GM23248 (cell line): ENCODE data around the gene GNS. TPM values are rescaled to one million over a fixed set of nuclear protein-coding genes. Genes with fewer than 3 reads are reported as not detected.

Source experiments
- DNase-seq: peaks from one replicate; pipeline ENCODE4 v3.0.0-alpha.2; 2015
- H2AFZ ChIP-seq: fragments of 200-600 bp; sonication (generic); 2 replicates; pipeline ENCODE4 v1.6.1; 2016; ENCODE audit warnings: antibody characterized with exemption
- H3F3A ChIP-seq: fragments of 200-600 bp; sonication (generic); 2 replicates; pipeline ENCODE4 v1.6.1; 2016; ENCODE audit warnings: mild to moderate bottlenecking, antibody characterized with exemption, mixed run types; ENCODE audit not compliant: insufficient read depth
- H3K27ac ChIP-seq: fragments of 200-600 bp; sonication (generic); 2 replicates; pipeline ENCODE4 v1.5.1; 2016; ENCODE audit warnings: mild to moderate bottlenecking
- H3K27me3 ChIP-seq: fragments of 200-600 bp; sonication (generic); replicated peaks from 2 replicates; pipeline ENCODE4 v1.6.1; 2016; ENCODE audit warnings: mild to moderate bottlenecking; ENCODE audit not compliant: insufficient read depth
- H3K36me3 ChIP-seq: fragments of 200-600 bp; sonication (generic); 2 replicates; pipeline ENCODE4 v1.6.1; 2016; ENCODE audit warnings: low read depth, mild to moderate bottlenecking
- H3K4me1 ChIP-seq: fragments of 200-600 bp; sonication (generic); 2 replicates; pipeline ENCODE4 v1.6.1; 2016; ENCODE audit warnings: mild to moderate bottlenecking; ENCODE audit not compliant: insufficient read depth
- H3K4me2 ChIP-seq: fragments of 200-600 bp; sonication (generic); one replicate; pipeline ENCODE4 v1.6.1; 2016; ENCODE audit warnings: mild to moderate bottlenecking; ENCODE audit not compliant: unreplicated experiment
- H3K4me3 ChIP-seq: fragments of 200-600 bp; sonication (generic); 2 replicates; pipeline ENCODE4 v1.5.1; 2016; ENCODE audit warnings: mild to moderate bottlenecking
- H3K79me2 ChIP-seq: fragments of 200-600 bp; sonication (generic); 2 replicates; pipeline ENCODE4 v1.6.1; 2016; ENCODE audit warnings: mild to moderate bottlenecking; ENCODE audit not compliant: insufficient read depth
- H3K9ac ChIP-seq: fragments of 200-600 bp; sonication (generic); 2 replicates; pipeline ENCODE4 v1.6.1; 2016; ENCODE audit warnings: mild to moderate bottlenecking
- H3K9me2 ChIP-seq: fragments of 200-600 bp; sonication (generic); 2 replicates; pipeline ENCODE4 v1.6.1; 2016; ENCODE audit warnings: mixed run types, mild to moderate bottlenecking, moderate library complexity; ENCODE audit not compliant: insufficient read depth
- H3K9me3 ChIP-seq: fragments of 200-600 bp; sonication (generic); one replicate; pipeline ENCODE4 v1.6.1; 2017; ENCODE audit warnings: low read depth
- H4K20me1 ChIP-seq: fragments of 200-600 bp; sonication (generic); 2 replicates; pipeline ENCODE4 v1.6.0; 2016; ENCODE audit not compliant: insufficient read depth
- EZH2 ChIP-seq: fragments of 200-600 bp; sonication (generic); IDR thresholded peaks from 2 replicates; pipeline ENCODE4 v1.6.1; 2018; ENCODE audit warnings: antibody characterized with exemption, mild to moderate bottlenecking; ENCODE audit not compliant: insufficient read depth, poor library complexity, severe bottlenecking
- EZH2phosphoT487 ChIP-seq: fragments of 200-600 bp; sonication (generic); IDR thresholded peaks from 2 replicates; pipeline ENCODE4 v1.6.1; 2018; ENCODE audit warnings: antibody characterized with exemption, moderate library complexity, mild to moderate bottlenecking, low read depth; ENCODE audit not compliant: insufficient read depth
- WGBS, 2 experiments: methylation state at CpG; one replicate each; pipeline ENCODE4 v1.1.6; 2015 to 2017; ENCODE audit warnings: low lambda C conversion rate in 2 of 2, low coverage in 1 of 2; ENCODE audit errors: missing lambda C conversion rate in 2 of 2; 5-methylcytosine and 5-hydroxymethylcytosine counted together
- in situ Hi-C: fragments of 300-500 bp; cut with MboI; formaldehyde crosslinking; loops from 2 replicates; pipeline ENCODE4 v1.15.0; 2020
- polyA plus RNA-seq: library from polyadenylated mRNA; unstranded; fragments of >200 nt; fragmentation: Nextera tagmentation; extraction: Ambion mirVana; gene quantifications from 2 replicates; pipeline ENCODE4 v1.2.1, GENCODE V29; 2016
- total RNA-seq: library from RNA; depleted of rRNA; stranded (reverse); fragments of >200 nt; shearing (Covaris generic); gene quantifications from 2 replicates; pipeline ENCODE4 v1.2.3, GENCODE V29; 2014

GNS gene
- total and polyA plus RNA-seq, 2 experiments from 2014 or later = 76.6 to 129 TPM

DNA sequence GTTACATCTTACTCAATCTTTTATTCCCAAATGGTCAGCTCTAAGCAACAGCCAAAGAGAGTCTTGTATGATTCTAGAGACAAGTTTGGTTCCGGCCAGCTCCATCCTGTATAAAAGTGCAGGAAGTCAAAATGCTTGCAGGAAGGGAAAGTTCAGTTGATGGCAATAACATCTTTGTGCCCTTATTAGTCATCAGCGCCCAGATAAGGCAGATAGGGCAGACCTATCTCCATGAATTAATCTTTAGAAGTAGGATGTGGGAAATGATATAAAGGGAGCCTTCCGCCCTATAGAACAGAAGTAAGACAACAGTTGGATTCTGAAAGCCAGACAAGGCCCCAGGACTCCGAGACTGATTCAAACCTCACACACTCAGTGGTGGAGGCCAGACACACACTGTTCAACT is 6.4 kb downstream of the GNS start:
- WGBS, 2 experiments = 94 to 97% methylated on average over 4 of the region's 4 CpGs
- Histone ChIP-seq H4K20me1 (0 out of 2 replicates have a peak, but pooled peaks cover 3% of the 10 kb centered on the region), H3K9me2 (no peaks in the 10 kb centered on the region), H3K4me2 (no peak overlapping the region), H3F3A (0 out of 2 replicates have a peak, but pooled peaks cover 7% of the 10 kb centered on the region), H3K36me3 (peaks cover 12% of the 10 kb centered on the region), H3K27ac (no peak overlapping the region), H3K9me3 (no peaks in the 10 kb centered on the region), H3K27me3 (no peaks in the 10 kb centered on the region), H3K79me2 (peaks cover 15% of the 10 kb centered on the region), H3K4me3 (no peak overlapping the region), H3K4me1 (no peaks in the 10 kb centered on the region), H3K9ac (no peak overlapping the region), H2AFZ (no peak overlapping the region)
- no peak for DNase-seq
- no peak for TF ChIP-seq EZH2
- no peak for TF ChIP-seq EZH2phosphoT487
- in situ Hi-C loops = no loop called here

GRCh38 chr12:64752032-64752431 is 7.2 kb downstream of the GNS start:
- Histone ChIP-seq H3K79me2 (peaks cover 12% of the 10 kb centered on the region), H3K27ac (no peak overlapping the region), H3K4me1 (peaks cover 4% of the 10 kb centered on the region; the same call in 1 of the 2 replicates), H3F3A (peaks cover 7% of the 10 kb centered on the region; the same call in 1 of the 2 replicates), H2AFZ (no peak overlapping the region), H4K20me1 (0 out of 2 replicates have a peak, but pooled peaks cover 3% of the 10 kb centered on the region), H3K4me3 (no peak overlapping the region), H3K9me3 (no peaks in the 10 kb centered on the region), H3K27me3 (no peaks in the 10 kb centered on the region), H3K9ac (no peak overlapping the region), H3K36me3 (peaks cover 12% of the 10 kb centered on the region), H3K9me2 (no peaks in the 10 kb centered on the region), H3K4me2 (no peak overlapping the region)
- DNase-seq = no peak
- in situ Hi-C loops = no loop called here
- TF ChIP-seq EZH2phosphoT487 (no peak), EZH2 (no peak)

DNA sequence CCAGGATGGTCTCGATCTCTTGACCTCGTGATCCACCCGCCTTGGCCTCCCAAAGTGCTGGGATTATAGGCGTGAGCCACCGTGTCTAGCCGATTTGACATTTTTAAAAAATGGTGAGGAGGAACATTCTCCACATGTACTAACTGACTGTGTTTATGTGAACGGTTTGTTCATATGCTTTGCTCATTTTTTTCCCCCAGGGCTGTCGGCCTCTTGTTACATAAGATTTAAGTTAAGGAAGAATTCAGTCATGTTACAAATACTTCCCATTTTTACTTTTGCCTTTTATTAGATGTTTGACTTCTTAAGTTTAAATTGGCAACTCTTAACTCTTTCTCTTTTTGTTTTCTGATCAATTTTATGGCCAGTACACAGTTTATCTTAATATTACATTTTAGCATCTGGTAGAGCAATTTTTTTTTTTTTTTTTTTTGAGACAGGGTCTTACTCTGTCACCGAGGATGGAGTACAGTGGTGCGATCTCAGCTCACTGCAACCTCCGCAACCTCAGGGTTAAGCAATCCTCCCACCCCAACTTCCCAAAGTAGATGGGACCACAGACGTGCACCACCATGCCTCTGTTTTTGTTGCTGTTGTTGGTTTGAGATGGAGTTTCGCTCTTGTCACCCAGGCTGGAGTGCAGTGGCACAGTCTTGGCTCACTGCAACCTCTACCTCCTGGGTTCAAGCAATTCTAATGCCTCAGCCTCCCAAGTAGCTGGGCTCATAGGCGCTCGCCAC is 9.6 kb downstream of the GNS start:
- WGBS, 2 experiments = 87 to 90% methylated on average over 14 to 15 of the region's 15 CpGs
- Histone ChIP-seq H2AFZ (no peak overlapping the region), H3K4me2 (no peak overlapping the region), H3K27me3 (no peaks in the 10 kb centered on the region), H3K9ac (no peak overlapping the region), H3K36me3 (peaks cover 12% of the 10 kb centered on the region), H3K79me2 (0 out of 2 replicates have a peak, but pooled peaks cover 3% of the 10 kb centered on the region), H3K27ac (no peak overlapping the region), H3K9me3 (no peaks in the 10 kb centered on the region), H3F3A (peaks cover 14% of the 10 kb centered on the region; the same call in 1 of the 2 replicates), H4K20me1 (0 out of 2 replicates have a peak, but pooled peaks cover 3% of the 10 kb centered on the region), H3K4me1 (peaks cover 17% of the 10 kb centered on the region), H3K9me2 (no peaks in the 10 kb centered on the region), H3K4me3 (no peak overlapping the region)
- no peak for TF ChIP-seq EZH2
- no peak for TF ChIP-seq EZH2phosphoT487
- no peak for DNase-seq
- in situ Hi-C loops = no loop called here

DNA sequence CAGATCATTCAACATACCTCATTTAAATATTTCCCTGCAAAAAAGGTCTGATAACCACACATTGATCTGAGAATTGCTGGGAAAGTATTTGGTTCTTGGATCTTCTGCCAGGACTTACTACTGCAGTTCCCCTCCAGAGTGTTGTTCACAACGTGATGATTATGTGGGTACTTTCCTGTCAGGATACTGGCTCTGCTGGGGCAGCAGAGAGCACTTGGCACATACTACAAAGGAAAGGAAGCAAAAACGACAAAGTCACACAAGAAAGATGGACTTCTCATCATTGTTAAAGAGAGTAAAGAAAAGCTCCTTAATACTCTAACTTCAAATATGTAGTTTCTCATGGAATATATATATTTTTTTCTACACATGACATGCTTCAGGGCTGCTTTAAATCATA is 11.5 kb downstream of the GNS start:
- no peak overlapping the region for H2AFZ ChIP-seq
- peak; percentile 6 for DNase-seq
- no peak overlapping the region for H3K4me2 ChIP-seq
- no peaks in the 10 kb centered on the region for H3K27me3 ChIP-seq
- H4K20me1 ChIP-seq = 0 out of 2 replicates have a peak, but pooled peaks cover 3% of the 10 kb centered on the region
- H3K9me2 ChIP-seq = no peaks in the 10 kb centered on the region
- 19 to 21% methylated on average over 2 of the region's 2 CpGs for WGBS, 2 experiments
- peaks cover 21% of the 10 kb centered on the region for H3K36me3 ChIP-seq
- no peaks in the 10 kb centered on the region for H3K9me3 ChIP-seq
- peaks cover 14% of the 10 kb centered on the region; the same call in 1 of the 2 replicates for H3F3A ChIP-seq
- H3K9ac ChIP-seq = no peak overlapping the region
- H3K79me2 ChIP-seq = no peaks in the 10 kb centered on the region
- TF ChIP-seq EZH2phosphoT487 (no peak), EZH2 (no peak)
- peaks cover 21% of the 10 kb centered on the region for H3K4me1 ChIP-seq
- no peak overlapping the region for H3K27ac ChIP-seq
- in situ Hi-C loops = no loop called here
- H3K4me3 ChIP-seq = no peak overlapping the region
